GM21367 (cell line): ENCODE results near the gene PEX10.
A peak's percentile ranks its signal among the peaks of the same experiment; 100 is the strongest.
"Not testable (repeated sequence)": the region's sequence is repeated elsewhere in the genome, so short reads cannot be mapped to it uniquely, and the experiment has no call there.

Experiments used
- ATAC-seq: cut with Tn5 transposase; IDR thresholded peaks from one replicate; pipeline ENCODE4 v1.9.1; 2021; ENCODE audit not compliant: unreplicated experiment

PEX10 gene

DNA sequence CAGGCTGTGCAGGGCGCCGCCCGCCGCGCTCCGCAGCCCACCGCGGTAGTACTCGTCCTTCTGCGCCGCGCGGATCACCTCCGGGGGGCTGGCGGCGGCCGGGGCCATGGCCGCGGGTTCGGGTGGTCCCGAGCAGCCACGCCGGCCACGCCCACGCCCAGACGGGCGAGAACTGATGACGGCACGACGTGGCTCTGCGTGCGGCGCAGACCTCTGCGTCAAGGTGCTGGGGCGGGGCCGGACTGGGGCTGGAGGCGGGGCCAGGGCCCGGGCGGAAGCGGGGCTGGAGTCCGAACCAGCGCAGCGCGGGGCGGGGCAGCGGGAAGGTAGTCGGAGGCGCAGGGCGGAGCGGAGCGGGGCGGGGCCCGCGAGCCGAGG, at the start of gene PEX10:
TSS of gene PEX10 (minus strand) at position 170 of the 378 bp plus-strand sequence. CDS start at position 108, 62 bp downstream.
- ATAC-seq = peak; percentile 64

GRCh38 chr1:2460996-2461751, 48.8 kb upstream of the PEX10 start:
- no peak for ATAC-seq

DNA sequence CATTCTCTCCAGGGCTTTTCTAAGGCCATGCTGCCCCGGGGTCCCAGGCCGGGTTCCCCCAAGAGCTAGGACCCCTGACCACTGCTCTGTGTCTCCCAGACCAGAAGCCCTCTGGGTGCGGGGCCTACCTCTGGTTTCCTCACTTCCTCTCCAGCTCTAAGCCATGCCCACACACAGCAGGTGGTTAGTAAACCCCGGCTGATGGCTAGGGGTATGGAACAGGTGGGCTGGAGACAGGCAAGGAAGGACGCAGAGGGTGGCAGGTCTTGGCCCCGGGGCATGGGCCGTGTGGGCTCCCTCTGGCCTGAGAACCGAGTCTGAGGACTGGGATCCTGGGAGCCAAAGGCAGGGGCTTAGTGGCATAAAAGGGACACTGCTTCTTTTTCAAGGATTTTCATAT, 47.8 kb upstream of the PEX10 start:
- no peak for ATAC-seq

DNA sequence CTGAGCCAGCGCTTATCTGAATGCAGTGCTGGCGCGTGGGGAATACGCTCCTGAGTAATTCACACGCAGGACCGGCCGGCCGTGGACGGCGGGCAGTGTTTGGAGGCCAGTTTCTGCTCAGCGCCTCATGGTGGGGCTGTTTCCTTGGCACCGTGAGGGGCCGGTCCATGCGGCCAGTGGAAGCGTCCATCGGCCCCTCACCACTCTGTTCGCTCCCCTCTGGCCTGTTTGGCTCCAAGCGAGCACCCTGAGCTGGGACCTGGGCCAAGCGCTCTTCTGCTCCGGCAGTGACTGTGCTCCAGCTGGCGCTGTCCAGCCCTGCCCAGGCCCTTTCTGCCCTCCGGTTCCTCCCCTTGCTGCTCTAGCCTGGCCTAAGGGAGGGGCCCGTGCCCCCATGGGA, 47.4 kb upstream of the PEX10 start:
- ATAC-seq = no peak

DNA sequence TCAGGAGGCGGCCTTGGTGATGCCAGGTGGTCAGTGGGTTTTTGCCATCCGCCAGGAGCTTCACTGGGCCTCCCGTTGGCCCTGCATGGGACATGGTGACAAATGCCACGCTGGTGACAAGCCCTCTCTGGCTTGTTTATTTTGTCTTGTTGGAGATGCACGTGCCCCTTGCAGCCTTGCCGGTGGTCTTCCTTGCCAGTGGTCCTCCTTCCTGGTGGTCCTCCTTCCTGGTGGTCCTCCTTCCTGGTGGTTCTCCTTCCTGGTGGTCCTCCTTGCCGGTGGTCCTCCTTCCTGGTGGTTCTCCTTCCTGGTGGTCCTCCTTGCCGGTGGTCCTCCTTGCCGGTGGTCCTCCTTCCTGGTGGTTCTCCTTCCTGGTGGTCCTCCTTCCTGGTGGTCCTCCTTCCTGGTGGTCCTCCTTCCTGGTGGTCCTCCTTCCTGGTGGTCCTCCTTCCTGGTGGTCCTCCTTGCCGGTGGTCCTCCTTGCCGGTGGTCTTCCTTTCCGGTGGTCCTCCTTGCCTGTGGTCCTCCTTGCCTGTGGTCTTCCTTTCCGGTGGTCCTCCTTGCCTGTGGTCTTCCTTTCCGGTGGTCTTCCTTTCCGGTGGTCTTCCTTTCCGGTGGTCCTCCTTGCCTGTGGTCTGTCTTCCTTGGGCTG, 46.9 kb upstream of the PEX10 start:
- ATAC-seq = not testable (repeated sequence)

DNA sequence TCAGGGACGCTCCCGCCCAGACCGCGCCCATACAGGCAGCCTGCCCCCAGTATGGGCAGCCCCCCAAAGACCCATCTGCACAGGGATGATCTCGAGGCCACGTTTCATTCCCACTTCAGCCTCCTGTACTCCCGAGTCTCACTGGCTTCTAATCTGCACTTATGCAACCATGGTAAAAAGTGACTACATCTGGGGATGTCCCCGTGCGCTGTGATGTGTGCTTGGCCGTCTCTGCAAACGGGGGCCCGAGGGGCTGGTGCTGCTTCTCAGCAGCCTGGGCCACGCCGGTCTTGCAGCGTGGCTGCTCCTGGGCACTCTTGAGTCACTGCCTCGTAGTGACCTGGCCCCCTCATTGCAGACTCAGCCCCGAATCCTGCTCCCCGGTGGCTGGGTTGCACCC, 46.3 kb upstream of the PEX10 start:
- ATAC-seq = no peak

- ATAC-seq = no peak
These were observed 45.1 kb upstream of the PEX10 start for GRCh38 chr1:2457444-2457843.

GRCh38 chr1:2455757-2456156, 43.4 kb upstream of the PEX10 start:
- no peak for ATAC-seq

DNA sequence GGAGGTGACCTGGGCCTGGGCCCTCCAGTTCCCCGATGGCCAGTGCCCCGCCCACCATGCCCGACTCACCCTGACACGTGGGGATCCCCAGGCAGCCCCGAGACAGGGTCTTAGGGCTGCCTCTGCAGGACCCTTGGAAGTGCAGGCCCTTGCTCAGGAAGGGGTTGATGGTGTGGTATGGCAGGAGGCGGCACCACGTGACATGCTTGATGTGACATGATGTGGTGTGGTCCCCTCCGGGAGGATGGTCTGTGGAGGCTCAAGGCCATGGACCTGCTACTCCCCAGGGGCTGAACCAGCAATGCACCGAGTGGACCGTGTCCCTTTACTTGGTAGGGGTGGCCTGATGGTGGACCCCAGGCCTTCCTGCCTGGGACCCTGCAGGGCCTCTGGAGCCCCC, 41.9 kb upstream of the PEX10 start:
- no peak for ATAC-seq

DNA sequence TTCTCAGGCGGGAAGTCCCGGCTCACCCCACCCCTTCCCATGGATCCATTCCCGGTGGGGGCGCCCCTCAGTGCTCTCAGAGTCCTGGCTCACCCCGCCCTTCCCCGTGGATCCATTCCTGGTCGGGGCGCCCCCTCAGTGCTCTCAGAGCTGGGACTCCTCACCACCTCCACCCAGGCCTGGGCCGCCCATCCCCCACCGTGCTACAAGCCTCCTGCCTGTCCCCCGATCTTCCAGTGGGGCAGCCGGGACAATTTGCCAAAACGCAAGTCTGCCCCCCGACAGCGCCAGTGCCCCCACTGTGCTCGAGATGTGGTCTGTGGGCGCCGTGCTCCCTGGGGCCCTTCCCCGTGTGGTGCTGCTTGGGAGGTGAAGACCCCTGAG, 40.6 kb upstream of the PEX10 start:
- no peak for ATAC-seq

DNA sequence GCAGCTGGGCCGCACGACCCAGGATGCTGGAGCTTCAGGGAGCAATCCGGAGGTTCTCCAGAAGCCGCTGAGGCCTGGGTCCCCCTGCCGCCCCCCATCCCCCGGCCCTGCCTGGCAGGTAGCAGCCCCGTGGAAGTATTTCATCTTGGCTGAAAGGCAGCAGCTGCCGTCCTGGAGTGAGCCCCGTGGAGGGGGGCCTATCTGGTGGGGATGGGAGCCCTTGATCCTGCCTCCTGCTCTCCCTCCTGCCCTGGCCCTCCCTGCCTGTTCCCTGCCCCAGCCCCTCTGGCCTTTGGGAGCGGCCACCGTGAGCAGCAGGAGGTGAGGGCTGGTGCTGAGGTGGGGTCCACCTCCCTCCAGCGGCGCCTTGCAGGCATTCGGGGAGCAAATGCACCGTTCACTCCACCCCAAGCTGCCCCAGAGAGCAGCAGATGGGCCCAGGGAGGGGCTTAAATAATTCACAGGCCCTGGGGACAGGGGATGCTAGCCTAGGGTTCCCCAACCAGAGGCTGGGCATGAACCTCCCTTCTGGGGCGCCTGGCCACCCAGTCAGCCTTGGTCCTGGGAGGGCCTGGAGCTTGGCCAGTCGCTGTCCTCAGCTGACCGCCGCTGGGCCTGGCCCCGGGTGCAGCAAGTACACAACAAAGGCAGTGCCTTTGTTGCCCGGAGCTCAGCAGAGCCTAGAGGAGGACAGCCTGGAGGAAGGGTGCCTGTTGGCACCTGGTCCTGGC, 40.0 kb upstream of the PEX10 start:
- ATAC-seq = no peak

DNA sequence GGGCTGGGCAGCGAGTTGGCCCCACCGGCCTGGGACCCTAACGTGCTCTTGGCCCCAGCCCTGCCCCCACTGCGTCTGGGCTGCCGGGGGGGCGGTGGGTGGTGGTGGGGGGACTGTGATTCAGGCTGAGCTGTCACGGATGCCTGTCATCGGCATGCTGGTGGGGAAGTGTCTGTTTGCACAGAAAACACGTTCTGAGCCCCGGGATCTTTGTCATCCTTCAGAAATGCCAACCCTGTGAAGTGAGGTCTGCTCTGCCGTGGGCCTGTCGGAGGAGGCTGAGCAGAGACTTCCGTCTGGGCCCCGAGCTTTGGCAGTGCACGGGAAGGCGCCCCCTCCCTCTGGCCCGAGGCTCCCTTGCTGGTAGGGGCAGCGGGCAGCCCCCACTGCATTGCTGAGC, 39.4 kb upstream of the PEX10 start:
- no peak for ATAC-seq

GRCh38 chr1:2449636-2450454, 37.5 kb upstream of the PEX10 start:
- no peak for ATAC-seq

- ATAC-seq = no peak
These were observed 35.7 kb upstream of the PEX10 start for GRCh38 chr1:2448098-2448445.

DNA sequence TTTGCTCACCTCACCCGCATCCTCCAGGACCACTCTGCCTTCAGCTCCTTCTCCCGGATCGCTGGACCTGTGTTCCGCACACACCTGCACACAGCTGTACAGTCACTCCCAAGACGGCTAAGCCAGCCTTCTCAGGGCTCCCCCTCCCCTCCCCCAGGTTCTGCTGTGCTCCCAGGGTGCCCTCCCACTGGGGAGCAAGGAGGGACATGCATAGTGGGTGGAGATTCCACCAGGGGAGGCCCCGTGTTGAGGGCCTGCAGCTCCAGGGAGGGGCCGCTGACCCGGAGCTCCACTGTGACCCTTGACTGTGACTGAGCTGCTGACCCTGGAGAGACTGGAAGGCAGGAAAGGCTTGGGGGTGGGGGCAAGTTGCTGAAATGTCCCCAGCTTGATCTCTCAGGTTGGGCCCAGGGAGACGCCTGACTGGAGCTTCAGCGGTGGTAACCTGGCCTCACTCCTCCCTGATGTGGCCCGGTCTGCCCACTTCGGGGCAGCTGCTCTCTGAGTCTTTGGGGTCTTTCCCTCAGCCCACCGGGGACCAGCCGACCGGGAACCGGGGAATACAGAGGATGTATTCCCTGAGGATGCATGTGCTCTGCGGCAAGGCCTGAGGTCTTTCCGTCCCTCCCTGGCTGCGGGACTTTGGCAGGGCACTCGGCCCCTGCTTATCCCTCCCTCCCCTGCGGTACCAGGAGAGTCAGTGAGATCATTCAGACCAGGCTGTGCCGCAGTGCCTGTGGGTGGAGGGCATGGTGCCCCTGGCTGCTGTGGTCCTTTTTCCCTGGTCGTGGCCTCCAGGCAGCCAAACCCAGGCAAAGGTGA, 35.1 kb upstream of the PEX10 start:
- ATAC-seq = no peak

- ATAC-seq = no peak
These were observed 34.5 kb upstream of the PEX10 start for GRCh38 chr1:2446861-2447260.

DNA sequence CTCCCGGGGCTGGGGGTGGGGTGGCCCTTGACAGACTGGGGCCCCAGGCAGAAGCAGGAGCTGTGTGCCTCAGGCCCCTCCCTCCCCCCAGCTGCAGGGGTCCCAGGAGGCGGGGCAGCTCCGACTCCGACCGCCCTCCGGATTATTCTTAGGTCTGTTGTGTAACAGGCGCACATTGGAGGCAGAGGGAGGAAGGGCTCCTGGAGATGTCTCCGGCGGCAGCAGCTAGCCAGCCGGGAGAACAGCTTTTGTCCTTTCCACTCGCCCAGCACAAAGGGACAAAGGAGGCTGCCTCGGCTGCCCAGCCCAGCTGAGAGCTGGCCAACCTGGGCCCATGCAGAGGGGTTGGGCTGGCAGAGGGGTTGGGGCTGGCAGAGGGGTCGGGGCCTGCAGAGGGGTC, 34.0 kb upstream of the PEX10 start:
- ATAC-seq = no peak

- no peak for ATAC-seq
These were observed 33.5 kb upstream of the PEX10 start for GRCh38 chr1:2445823-2446215.

- ATAC-seq = no peak
These were observed 32.9 kb upstream of the PEX10 start for GRCh38 chr1:2445162-2445822.

- no peak for ATAC-seq
These were observed 31.8 kb upstream of the PEX10 start for GRCh38 chr1:2444138-2444591.
